SKM-1 (cell line): Measurements from ENCODE around the gene SLC5A1.
"Not testable (repeated sequence)": the region's sequence is repeated elsewhere in the genome, so short reads cannot be mapped to it uniquely, and the experiment has no call there.

ENCODE experiments used
- DNase-seq: peaks from one replicate; lab custom pipeline; 2025; ENCODE audit not compliant: unreplicated experiment; lab: John Stamatoyannopoulos, UW

Gene SLC5A1

GRCh38 chr22:32142600-32142999, 99.5 kb downstream of the SLC5A1 start:
- no peak for DNase-seq

- peak; percentile 98 for DNase-seq
These were observed 101.6 kb downstream of the SLC5A1 start for GRCh38 chr22:32144496-32145274.

GRCh38 chr22:32147128-32147527, 104.1 kb downstream of the SLC5A1 start:
- DNase-seq: not testable (repeated sequence)

GRCh38 chr22:32148372-32148771, 105.3 kb downstream of the SLC5A1 start:
- not testable (repeated sequence) for DNase-seq

GRCh38 chr22:32150647-32151046, 107.6 kb downstream of the SLC5A1 start:
- DNase-seq: peak; percentile 3

- DNase-seq: peak; percentile 13
These were observed 108.6 kb downstream of the SLC5A1 start for GRCh38 chr22:32151641-32152040.

- not testable (repeated sequence) for DNase-seq
These were observed 111.7 kb downstream of the SLC5A1 start for GRCh38 chr22:32154727-32155126.

GRCh38 chr22:32157632-32158031, 114.6 kb downstream of the SLC5A1 start:
- not testable (repeated sequence) for DNase-seq

GRCh38 chr22:32158712-32159533, 115.9 kb downstream of the SLC5A1 start, which contains the start of gene C22orf42:
TSS of gene C22orf42 (minus strand) at chr22:32159303. CDS start at chr22:32159215, 88 bp downstream.
- no peak for DNase-seq

GRCh38 chr22:32160411-32160810, 117.3 kb downstream of the SLC5A1 start:
- not testable (repeated sequence) for DNase-seq
